Gastroesophageal sphincter (tissue), 4 donors: ENCODE measurements around the gene ZBTB20. TPM values are rescaled to one million over a fixed set of nuclear protein-coding genes. Genes with fewer than 3 reads are reported as not detected.

Experiments used
- ATAC-seq: fragments of 150-250 bp; one replicate; pipeline ENCODE4 v1.9.1; 2016; ENCODE audit warnings: mild to moderate bottlenecking, moderate library complexity
- H3K27ac ChIP-seq, 4 donors: fragments of 200-600 bp; sonication (generic) in 3 of 4; 1 replicate in 3 of 4; 2 replicates in 1 of 4; pipeline ENCODE4 v1.5.1; 2016 to 2019
- H3K27me3 ChIP-seq: fragments of 200-600 bp; sonication (generic); one replicate; pipeline ENCODE4 v1.5.1; 2019
- H3K36me3 ChIP-seq, 2 donors: fragments of 200-600 bp; sonication (generic); one replicate each; pipeline ENCODE4 v1.5.1; 2019; ENCODE audit warnings: control low read depth in 1 of 2
- H3K4me1 ChIP-seq, 3 donors: fragments of 200-600 bp; sonication (generic); 1 replicate in 2 of 3; 2 replicates in 1 of 3; pipeline ENCODE4 v1.5.1; 2016 to 2019; ENCODE audit warnings: control low read depth in 2 of 3
- H3K4me3 ChIP-seq, 2 donors: fragments of 200-600 bp; sonication (generic); one replicate each; pipeline ENCODE4 v1.5.1; 2019; ENCODE audit warnings: mild to moderate bottlenecking in 1 of 2, moderate library complexity in 1 of 2
- H3K9me3 ChIP-seq, 3 donors: fragments of 200-600 bp; sonication (generic); one replicate each; pipeline ENCODE4 v1.5.1; 2017 to 2019; ENCODE audit warnings: control low read depth in 2 of 3
- EP300 ChIP-seq: sonication (generic); formaldehyde crosslinking; IDR thresholded peaks from one replicate; pipeline ENCODE4 v1.6.1; 2017; ENCODE audit warnings: antibody characterized with exemption, mild to moderate bottlenecking
- POLR2A ChIP-seq, 2 donors: fragments of 450-650 bp; IDR thresholded peaks; one replicate each; pipeline ENCODE4 v1.6.1; 2017; ENCODE audit warnings: antibody characterized with exemption in 2 of 2, mild to moderate bottlenecking in 2 of 2, moderate library complexity in 1 of 2
- POLR2AphosphoS5 ChIP-seq: sonication (generic); formaldehyde crosslinking; IDR thresholded peaks from one replicate; pipeline ENCODE4 v1.6.1; 2017; ENCODE audit warnings: antibody characterized with exemption
- WGBS, 2 donors: methylation state at CpG; one replicate each; pipeline ENCODE4 v1.1.5; 2018; ENCODE audit warnings: low coverage in 1 of 2; 5-methylcytosine and 5-hydroxymethylcytosine counted together
- total RNA-seq, 4 donors: library from RNA; depleted of rRNA; stranded (reverse); fragments of >200 nt; gene quantifications; one replicate each; pipeline ENCODE4 v1.1.0, GENCODE V29; 2016
- TF ChIP-seq, protein P1 (sequence below), 4 experiments: fragments of 200-600 bp in 2 of 4; fragments of 450-650 bp in 2 of 4; sonication (generic) in 1 of 4; IDR thresholded peaks; one replicate each; pipeline ENCODE4 v1.5.1; 2017 to 2019; ENCODE audit warnings: antibody characterized with exemption in 4 of 4, mild to moderate bottlenecking in 2 of 4, moderate library complexity in 2 of 4

The ZBTB20 gene
- total RNA-seq, 4 donors from 2014 or later = 53.1 to 113 (median 98.4) TPM

DNA sequence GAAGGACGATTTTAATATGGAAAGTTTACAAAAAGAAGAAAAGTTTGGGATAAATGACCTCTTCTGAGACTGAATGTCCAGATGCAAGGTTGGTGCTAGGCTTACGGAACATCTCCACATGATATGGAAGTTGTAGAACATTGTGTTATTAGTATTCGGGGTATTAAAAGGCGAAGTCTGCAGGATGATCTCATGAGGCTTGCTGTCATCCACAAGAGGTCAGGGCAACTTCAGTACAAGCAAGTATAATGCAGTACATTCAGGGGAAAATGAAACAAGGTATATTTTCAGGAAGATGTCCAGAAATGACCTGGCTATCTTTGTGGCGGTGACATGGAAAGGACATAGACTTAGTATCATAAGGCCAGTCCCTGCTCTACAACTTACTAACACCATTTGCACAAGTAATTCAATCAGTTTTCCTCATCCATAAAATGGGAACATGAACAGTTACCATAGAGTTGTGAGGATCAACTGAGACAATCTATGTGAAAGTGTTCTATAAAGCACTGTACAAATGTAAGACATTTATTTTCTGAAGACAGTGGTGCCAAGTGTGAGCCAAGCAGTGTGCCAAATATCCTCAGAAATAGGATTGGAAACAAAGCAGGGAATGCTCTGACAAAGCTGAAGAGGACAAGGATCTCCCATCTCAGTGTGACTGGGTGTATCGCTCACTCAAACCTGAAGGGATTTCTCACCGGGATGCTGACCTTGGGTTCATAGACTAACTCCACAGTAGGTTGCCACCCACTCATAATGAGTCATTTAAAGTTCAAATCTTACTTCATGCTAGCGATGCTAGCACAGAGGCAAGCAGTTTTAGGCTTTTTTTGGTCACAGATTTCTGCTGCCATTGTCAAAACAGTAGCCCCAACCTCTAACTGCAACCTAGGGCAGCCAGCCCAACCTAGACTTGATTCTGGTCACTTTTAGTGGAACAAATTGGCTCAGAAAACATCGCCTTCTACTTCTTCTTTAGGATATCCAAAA is 735.0 kb downstream of the ZBTB20 start:
- Histone ChIP-seq H3K4me3 (no peak overlapping the region), H3K4me1 (peaks cover 12 to 66% (median 14%) of the 10 kb centered on the region in 3 donors), H3K27me3 (no peaks in the 10 kb centered on the region), H3K9me3 (no peaks in the 10 kb centered on the region), H3K36me3 (no peaks in the 10 kb centered on the region), H3K27ac (peak overlapping the region in 3 of 4 donors; percentile 34 to 60 (median 41))
- 42 to 48% methylated on average over 9 of the region's 9 CpGs for WGBS, 2 donors
- TF ChIP-seq POLR2A (IDR thresholded peaks at IDR 0.05) (no peak), POLR2AphosphoS5 (peak; percentile 78), EP300 (no peak)
- TF ChIP-seq, protein P1, sequence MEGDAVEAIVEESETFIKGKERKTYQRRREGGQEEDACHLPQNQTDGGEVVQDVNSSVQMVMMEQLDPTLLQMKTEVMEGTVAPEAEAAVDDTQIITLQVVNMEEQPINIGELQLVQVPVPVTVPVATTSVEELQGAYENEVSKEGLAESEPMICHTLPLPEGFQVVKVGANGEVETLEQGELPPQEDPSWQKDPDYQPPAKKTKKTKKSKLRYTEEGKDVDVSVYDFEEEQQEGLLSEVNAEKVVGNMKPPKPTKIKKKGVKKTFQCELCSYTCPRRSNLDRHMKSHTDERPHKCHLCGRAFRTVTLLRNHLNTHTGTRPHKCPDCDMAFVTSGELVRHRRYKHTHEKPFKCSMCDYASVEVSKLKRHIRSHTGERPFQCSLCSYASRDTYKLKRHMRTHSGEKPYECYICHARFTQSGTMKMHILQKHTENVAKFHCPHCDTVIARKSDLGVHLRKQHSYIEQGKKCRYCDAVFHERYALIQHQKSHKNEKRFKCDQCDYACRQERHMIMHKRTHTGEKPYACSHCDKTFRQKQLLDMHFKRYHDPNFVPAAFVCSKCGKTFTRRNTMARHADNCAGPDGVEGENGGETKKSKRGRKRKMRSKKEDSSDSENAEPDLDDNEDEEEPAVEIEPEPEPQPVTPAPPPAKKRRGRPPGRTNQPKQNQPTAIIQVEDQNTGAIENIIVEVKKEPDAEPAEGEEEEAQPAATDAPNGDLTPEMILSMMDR (IDR thresholded peaks at IDR 0.05) = peak in 1 of 4 experiments; percentile 27
- peak; percentile 45 for ATAC-seq

DNA sequence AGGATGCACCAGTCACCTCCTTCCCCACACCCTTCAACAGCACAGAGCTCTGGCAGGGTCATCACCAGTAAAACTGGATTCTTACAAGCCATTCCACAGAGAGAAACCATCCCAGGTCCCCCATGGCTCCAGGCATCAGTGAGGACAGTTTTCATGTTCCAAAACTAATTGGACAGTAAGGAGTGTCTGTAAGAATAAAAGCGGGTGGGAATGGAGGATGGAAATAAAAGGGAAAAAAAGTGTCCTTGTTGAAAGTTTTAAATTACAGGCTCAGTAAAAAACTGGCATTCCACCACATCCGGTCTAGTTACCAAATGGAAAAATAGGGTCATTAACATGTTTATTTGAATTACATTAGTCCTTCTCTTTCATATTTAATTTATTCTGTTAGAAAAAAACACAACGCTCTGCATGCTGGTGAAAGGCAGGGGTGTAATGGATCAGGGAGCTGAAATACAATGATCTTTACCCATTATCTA is 735.9 kb downstream of the ZBTB20 start:
- peak; percentile 16 for ATAC-seq
- Histone ChIP-seq H3K4me3 (no peak overlapping the region), H3K4me1 (peaks cover 12 to 75% (median 16%) of the 10 kb centered on the region in 3 donors), H3K27me3 (no peaks in the 10 kb centered on the region), H3K36me3 (no peaks in the 10 kb centered on the region), H3K27ac (peak overlapping the region; percentile 29 to 60 (median 38)), H3K9me3 (no peaks in the 10 kb centered on the region)
- TF ChIP-seq EP300 (no peak), POLR2A (IDR thresholded peaks at IDR 0.05) (no peak), POLR2AphosphoS5 (peak; percentile 36)
- WGBS, 2 donors = 0 to 41% methylated on average over 2 to 3 of the region's 3 CpGs

DNA sequence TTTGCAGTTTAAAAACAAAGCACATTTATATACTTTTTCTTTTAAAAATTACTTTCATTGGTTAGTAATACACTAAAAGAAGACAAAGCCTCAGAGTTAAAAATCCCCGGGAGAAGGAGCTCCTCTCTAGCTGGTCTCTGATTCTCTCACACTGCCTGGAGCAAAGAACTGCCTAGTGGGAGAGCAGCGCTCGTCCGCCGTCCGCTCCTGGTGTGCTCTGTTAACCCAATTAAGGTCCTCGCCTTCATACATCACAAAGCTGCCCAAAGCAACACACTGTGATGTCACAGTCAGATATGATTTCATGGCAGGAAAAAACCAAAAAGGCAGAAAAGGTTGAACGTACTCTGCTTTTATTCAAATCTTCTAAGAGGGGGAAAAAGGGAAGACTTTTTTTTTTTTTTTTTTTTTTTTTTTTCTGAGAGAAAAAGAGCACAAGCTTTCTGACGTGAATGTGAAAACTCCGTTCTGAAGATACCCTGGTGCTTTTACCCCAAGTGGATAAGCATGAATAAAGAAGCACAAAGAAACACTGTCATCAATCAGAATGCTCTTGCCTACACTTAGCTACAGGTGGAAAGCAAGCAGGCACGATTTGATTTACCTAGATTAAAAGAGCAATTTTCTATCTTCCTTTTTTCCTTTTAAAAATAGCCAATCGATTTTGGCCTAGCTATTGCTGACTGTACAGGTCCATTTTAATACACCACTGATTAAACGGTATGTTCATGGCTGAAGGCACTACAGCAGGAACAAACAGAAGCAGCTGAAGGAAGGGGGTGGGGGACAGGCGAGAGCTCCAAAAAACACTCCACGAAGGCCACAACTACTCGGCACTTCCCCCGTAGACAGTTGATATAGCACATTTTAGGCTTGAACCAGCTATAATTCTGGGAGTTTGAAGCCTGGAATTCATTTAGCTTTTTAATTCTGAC is 738.1 kb downstream of the ZBTB20 start:
- TF ChIP-seq EP300 (no peak), POLR2A (IDR thresholded peaks at IDR 0.05) (no peak), POLR2AphosphoS5 (no peak)
- TF ChIP-seq, protein P1 (IDR thresholded peaks at IDR 0.05) = no peak
- Histone ChIP-seq H3K4me3 (no peak overlapping the region), H3K36me3 (no peaks in the 10 kb centered on the region), H3K9me3 (no peaks in the 10 kb centered on the region), H3K27me3 (no peaks in the 10 kb centered on the region), H3K27ac (peak overlapping the region in 2 of 4 donors; percentile 29 to 32), H3K4me1 (peaks cover 17 to 97% (median 23%) of the 10 kb centered on the region in 3 donors)
- WGBS, 2 donors = 65 to 72% methylated on average over 10 to 13 of the region's 17 CpGs
- no peak for ATAC-seq

DNA sequence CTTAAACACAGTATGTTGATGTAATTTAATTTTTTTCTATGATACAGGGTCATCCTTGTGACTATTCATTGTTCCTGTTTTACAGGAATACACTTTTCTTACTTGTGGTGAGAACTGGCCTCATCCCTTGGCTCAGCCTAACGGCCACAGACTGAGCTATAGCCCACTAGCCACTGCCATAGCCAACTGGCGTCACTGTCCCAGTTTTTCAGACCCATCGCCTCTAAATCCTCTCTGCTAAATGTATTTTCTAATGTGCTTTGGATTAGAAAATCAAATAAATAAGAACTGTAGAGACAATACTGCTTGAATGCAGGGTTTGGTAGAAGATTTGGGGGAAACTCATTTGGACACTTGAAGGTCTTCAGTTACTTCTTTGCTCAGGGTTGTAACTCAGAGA is 740.2 kb downstream of the ZBTB20 start:
- TF ChIP-seq EP300 (no peak), POLR2AphosphoS5 (no peak), POLR2A (IDR thresholded peaks at IDR 0.05) (no peak)
- TF ChIP-seq, protein P1 (IDR thresholded peaks at IDR 0.05) = no peak
- Histone ChIP-seq H3K9me3 (no peaks in the 10 kb centered on the region), H3K4me3 (no peak overlapping the region), H3K27me3 (no peaks in the 10 kb centered on the region), H3K27ac (peak overlapping the region in 2 of 4 donors; percentile 29 to 32), H3K4me1 (peaks cover 11 to 85% (median 13%) of the 10 kb centered on the region in 3 donors), H3K36me3 (no peaks in the 10 kb centered on the region)
- WGBS, 2 donors = 73 to 100% methylated on average over 2 to 3 of the region's 3 CpGs
- ATAC-seq = no peak

- Histone ChIP-seq H3K27me3 (no peaks in the 10 kb centered on the region), H3K36me3 (no peaks in the 10 kb centered on the region), H3K4me3 (no peak overlapping the region), H3K27ac (peak overlapping the region in 1 of 4 donors; percentile 9), H3K9me3 (no peaks in the 10 kb centered on the region), H3K4me1 (peaks cover 8 to 84% (median 13%) of the 10 kb centered on the region in 3 donors)
- 83 to 89% methylated on average over 3 of the region's 3 CpGs for WGBS, 2 donors
- TF ChIP-seq POLR2AphosphoS5 = no peak
- no peak for TF ChIP-seq EP300
- TF ChIP-seq POLR2A (IDR thresholded peaks at IDR 0.05) = no peak
- TF ChIP-seq, protein P1 (IDR thresholded peaks at IDR 0.05) = no peak
- no peak for ATAC-seq
These were observed 740.8 kb downstream of the ZBTB20 start for GRCh38 chr3:114406286-114406685.
